HG02884 (cell line): Measurements from ENCODE around the gene ICOS.

ENCODE experiments used
- ATAC-seq: cut with Tn5 transposase; IDR thresholded peaks from one replicate; pipeline ENCODE4 v1.9.1; 2021; ENCODE audit warnings: mild to moderate bottlenecking, moderate library complexity; ENCODE audit not compliant: unreplicated experiment

Gene ICOS

GRCh38 chr2:203936535-203936934 is at the start of gene ICOS:
ICOS (plus strand) TSS chr2:203936763; CDS start chr2:203936815, 52 bp downstream.
- no peak for ATAC-seq

DNA sequence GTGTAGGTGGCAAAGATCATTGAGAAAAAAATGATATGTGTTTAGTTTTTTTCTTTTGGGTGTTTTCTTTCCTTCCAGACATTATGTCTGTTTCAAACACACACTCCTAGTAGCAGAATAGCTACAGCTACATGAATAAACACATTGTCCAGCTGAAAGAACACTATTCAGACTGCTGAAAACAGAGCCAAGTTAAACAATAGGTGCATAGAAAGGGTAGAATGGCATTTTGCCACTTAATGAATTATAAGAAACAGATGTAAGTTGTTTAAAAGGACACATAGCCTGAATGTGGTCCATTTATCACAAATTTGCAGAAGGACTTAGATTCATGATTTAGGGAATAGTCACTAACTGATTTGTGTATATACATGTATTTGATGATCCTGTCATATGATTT is 48.9 kb upstream of the ICOS start:
- ATAC-seq, result no peak

DNA sequence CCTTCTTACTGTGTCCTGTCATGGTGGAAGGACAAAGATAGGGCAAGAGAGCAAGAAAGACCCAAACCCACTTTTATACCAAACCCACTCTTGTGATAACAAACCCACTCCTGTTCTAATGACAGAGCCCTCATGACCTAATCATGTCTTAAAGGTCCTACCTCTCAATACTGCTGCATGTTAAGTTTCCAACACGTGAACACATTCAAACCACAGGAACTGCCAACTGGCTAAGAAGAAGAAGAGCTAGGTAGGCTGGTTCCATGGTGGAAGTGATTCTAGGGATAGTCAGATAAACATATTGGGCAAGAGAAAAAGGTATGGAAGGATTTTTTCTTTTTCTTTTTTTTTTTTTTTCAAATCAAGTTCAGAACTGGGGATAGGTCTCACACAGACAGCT is 47.0 kb upstream of the ICOS start:
- ATAC-seq, result no peak

DNA sequence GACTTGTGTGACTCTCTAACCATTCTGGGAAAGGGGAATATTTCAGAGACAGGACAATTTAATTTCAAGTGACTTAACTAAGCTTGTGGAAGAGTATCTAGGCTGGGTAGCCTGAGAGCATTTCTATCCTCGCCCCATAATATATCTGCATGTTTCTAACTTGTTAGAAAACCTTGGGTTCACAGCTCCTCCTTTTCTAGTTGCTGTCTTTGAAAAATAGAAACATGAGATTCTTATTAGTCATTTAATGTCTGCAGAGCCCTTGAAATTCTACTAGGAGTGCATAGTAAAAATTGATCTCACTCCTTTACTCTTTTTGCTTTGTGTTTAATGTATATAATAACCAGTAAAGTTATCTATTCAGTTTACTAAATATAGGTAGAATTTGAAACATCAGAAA is 46.6 kb upstream of the ICOS start:
- ATAC-seq, result no peak

- no peak for ATAC-seq
Measured at GRCh38 chr2:203890733-203891132, 45.8 kb upstream of the ICOS start.

GRCh38 chr2:203891474-203891873 is 45.1 kb upstream of the ICOS start:
- no peak for ATAC-seq

- no peak for ATAC-seq
Measured at GRCh38 chr2:203892207-203892606, 44.4 kb upstream of the ICOS start.

DNA sequence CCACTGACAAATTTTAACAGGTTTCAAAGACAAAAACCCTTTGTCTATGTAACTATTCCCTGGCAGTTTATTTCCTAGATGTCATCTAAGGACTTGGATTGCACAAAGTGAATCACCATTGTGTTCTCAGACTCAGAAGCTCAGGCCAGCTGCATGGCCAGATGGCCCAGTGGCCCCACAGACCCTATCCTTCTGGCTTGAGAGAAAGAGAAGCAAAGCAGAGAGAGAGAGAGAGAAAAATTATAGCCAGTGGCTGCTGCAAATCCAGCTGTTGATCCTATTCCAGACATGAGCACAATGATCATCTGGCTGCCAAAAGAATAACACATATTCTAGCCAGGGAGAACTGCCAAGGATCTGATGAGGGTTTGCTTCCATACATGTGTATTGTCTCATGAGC is 43.2 kb upstream of the ICOS start:
- no peak for ATAC-seq

DNA sequence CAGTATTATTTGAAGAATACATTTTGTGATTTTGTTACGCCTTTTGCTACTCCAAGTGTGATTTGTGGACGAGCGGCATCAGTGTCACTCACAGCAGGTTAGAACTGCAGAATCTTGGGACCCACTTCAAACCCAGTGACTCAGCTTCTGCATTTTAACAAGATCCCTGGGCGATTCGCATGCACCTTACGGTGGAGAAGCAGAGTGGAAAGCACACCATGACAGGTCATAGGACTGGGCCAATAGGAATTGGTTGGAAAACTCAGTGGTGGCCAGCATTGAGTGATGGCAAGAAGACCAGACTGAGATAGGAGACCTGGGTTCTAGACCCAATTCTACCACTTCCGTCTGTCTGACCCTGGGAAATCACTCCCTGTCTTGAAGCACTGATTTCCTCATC is 42.7 kb upstream of the ICOS start:
- no peak for ATAC-seq

DNA sequence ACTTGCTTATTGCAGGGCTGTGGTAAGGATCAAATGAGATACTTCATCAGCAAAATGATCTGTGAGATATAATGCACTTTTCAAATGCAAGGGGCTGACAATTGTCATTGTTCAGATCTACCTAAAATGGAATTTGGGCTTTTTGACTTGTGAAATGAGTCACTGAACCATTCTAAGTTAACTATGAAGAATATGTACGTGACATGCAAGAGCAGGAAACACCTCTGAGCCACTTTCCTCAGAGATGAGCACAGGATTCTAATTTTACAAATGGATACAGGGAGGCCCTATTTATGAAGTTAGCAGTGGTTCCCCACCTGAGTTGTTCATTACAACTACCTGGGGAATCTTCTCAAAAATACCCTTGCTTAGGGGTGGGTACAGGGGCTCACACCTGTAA is 42.3 kb upstream of the ICOS start:
- peak; percentile 75 for ATAC-seq

DNA sequence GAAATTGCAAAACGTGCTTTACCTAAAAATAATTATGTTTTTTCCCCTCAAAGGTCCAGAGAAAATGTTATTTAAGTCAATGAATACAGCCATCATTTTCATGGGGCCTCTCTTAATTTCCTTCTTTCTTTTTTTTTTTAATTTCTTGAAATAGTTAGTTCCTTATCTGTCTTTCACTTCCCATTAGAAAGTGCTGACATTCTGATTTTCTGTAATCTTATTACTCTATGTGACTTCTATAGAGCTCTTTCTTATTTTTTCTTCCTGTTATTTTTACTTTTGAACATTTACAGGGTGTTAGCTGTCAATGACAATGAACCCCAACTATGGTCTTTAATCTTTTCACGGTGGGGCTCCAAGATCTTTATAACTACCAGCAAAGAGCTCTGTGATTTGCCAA is 39.0 kb upstream of the ICOS start:
- no peak for ATAC-seq

DNA sequence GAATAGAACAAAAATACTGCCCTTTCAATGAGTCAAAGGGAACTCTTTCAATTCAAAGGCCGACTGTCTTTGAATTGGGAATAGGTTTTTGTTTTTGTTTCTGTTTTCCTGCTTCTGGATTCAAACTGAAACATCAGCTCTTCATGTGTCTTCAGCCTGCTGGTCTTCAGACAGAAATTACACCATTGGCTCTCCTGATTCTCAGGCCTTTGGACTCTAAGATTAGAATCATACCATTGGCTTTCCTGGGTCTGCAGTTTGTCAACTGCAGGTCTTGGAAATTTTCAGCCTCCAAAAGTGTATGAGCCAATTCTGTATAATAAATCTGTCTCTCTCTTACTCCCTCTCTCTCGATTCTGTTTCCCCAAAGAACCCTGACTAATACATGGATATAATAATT is 37.9 kb upstream of the ICOS start:
- no peak for ATAC-seq

GRCh38 chr2:203900253-203900652 is 36.3 kb upstream of the ICOS start:
- no peak for ATAC-seq

GRCh38 chr2:203904022-203904421 is 32.5 kb upstream of the ICOS start:
- ATAC-seq, result no peak

- no peak for ATAC-seq
Measured at GRCh38 chr2:203905656-203906055, 30.9 kb upstream of the ICOS start.

DNA sequence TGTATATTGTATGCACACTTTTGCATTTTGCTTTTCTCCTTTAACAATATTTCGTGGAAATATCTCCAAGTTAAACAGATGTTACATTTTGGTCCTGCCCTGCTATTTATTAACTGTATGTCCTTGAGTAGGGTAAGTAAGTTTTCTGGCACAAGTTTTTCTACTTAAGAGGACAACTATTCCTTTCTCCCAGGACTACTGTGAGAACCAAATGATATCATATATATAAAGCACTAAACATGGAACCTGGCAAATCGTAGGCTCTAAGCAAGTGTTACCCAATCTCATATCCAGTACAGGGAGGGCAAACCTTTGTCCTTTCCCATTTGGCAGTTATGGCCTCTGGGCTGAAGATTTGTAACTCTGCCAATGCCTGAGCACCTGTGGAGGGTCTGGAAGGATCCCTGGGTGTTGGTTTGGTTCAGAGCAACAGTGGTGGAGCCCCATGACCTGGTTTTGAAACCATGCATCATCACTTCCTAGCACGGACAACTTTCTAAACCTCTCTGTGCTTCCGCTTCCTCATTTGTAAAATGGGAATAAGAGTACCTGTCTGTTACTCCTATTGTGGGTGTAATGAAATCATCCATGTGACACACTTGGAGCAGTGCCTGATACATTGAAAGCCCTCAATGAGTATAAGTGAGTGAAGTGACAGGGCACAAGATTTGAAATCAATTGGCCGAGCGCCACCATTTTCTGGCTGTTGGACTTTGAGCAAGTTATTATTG is 28.3 kb upstream of the ICOS start:
- ATAC-seq, result no peak

GRCh38 chr2:203908797-203909185 is 27.8 kb upstream of the ICOS start:
- no peak for ATAC-seq

DNA sequence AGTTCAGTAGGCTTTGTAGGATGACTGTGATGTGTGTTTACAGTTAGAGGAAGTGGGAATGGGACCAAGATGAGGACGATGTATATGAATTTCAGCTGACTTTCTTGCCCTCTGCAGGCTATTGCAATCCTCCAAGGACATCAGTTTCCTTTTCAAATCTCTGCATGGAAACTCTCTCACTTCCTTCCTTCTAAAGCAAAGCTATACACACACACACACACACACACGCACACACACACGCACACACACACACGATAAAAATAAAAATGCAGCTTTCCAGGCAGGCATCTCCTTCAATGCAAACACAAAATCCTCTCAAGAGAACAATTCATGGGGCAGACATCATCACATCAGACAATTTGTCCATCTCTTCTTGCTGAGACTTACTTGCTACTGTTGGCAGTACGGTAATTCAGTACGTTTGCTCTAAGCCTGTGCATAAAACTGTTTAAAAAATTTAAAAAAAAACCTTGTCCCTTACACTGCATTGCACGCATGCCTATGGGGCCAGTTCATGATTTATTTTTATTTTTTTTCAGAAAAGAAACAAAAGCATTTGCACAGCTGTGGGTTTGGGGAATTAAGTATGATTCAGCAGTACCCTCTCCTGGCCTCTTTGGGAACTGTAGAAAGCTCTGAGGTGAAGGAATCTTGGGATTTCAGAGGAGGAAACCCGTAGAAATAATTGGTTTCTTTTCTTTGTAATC is 27.1 kb upstream of the ICOS start:
- ATAC-seq, result no peak

DNA sequence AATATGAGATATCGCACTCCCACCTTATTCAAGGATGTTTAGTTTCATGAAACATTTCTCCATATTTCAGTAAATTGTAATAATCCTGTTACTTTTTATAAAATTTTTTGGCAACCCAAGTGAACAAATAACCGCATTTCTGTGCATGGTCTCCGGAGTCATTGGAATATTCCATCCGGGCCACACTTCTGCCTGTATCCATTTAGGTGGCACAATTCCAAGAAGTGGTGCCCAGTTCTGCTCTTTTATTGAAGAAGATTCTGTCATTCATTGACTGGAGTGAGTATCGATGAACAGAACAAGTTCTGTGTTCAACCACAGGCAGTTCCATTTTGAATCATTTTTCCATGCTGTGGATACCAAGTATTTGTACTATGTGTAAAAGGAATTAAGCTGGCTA is 26.6 kb upstream of the ICOS start:
- ATAC-seq, result no peak

DNA sequence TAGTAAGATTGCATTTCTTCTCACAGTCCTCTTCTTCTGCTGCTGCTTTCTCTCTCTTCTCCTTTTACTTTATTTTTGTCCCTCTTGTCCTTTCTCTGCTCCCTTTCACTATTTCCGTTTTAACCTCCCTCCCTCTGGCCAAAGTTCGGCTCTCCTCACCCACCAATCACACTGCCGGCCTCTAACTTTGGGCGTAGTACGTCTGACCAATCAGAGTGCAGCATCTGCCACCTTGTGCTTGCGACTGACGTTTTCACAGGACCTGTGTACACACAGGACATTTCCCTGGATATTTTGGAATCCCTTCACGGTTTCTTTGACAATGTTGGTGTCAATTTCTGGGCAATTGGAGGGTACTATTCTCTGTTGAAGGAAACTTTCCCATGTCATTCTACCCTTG is 22.6 kb upstream of the ICOS start:
- no peak for ATAC-seq

- ATAC-seq, result no peak
Measured at GRCh38 chr2:203914546-203915182, 21.9 kb upstream of the ICOS start.

DNA sequence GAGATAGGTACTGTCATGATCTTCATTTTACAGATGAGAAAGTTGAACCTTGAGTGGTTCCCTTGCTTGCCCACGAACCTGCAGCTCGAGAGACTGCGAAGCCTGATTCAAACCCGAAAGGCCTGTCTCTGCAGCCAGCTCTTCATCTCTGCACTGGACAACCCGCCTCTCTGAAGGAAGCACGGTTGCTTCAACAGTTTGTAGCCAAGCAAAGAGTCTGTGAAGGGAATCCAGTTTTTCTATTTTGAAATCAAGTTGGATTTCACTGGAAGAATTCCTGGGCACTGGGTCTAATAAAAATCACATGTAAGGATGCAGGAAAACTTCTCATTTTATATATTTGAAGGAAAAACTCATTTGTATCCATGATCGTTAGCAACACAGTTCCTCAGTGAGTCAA is 21.3 kb upstream of the ICOS start:
- no peak for ATAC-seq
